Upper lobe of right lung (tissue), 1 donor: ENCODE results near the gene AK9. TPM values are rescaled to one million over a fixed set of nuclear protein-coding genes. Genes with fewer than 3 reads are reported as not detected.

Source experiments
- ATAC-seq: fragments of 200-7000 bp; cut with Tn5 transposase; one replicate; pipeline ENCODE4 v1.9.1; 2020; ENCODE audit warnings: mild to moderate bottlenecking, moderate library complexity
- DNase-seq: peaks from one replicate; pipeline ENCODE4 v3.0.0-alpha.2; 2020
- H3K27ac ChIP-seq: fragments of 200-600 bp; one replicate; pipeline ENCODE4 v1.8.0; 2022
- H3K27me3 ChIP-seq: fragments of 200-600 bp; one replicate; pipeline ENCODE4 v1.8.0; 2022; ENCODE audit warnings: mild to moderate bottlenecking
- H3K36me3 ChIP-seq: fragments of 200-600 bp; one replicate; pipeline ENCODE4 v1.8.0; 2022
- H3K4me1 ChIP-seq: fragments of 200-600 bp; one replicate; pipeline ENCODE4 v1.8.0; 2022
- H3K4me3 ChIP-seq: fragments of 200-600 bp; one replicate; pipeline ENCODE4 v1.8.0; 2022; ENCODE audit warnings: mild to moderate bottlenecking
- H3K9me3 ChIP-seq: fragments of 200-600 bp; one replicate; pipeline ENCODE4 v1.8.0; 2022
- CTCF ChIP-seq: fragments of 200-600 bp; IDR thresholded peaks from one replicate; pipeline ENCODE4 v1.8.0; 2022; ENCODE audit warnings: antibody characterized with exemption
- intact Hi-C: fragments of 100-400 bp; cut with DNase I; formaldehyde crosslinking; loops from one replicate; pipeline ENCODE4 v1.11.0; 2022
- total RNA-seq: library from RNA; stranded (reverse); fragmentation: NEBNext Ultra II Directional; extraction: Animal tissue kit (Norgen Biotek cat#: 25700); gene quantifications from one replicate; pipeline ENCODE4 v1.2.1, GENCODE V29; 2021
- donor health status: DM: no; HTN: yes; CAD: no; lungs with severe emphysema.

Gene AK9
- total RNA-seq, 1 donor from 2014 or later = 8.8 TPM

- H3K4me3 ChIP-seq = no peak overlapping the region
- H3K4me1 ChIP-seq = peaks cover 18% of the 10 kb centered on the region
- no peak for TF ChIP-seq CTCF
- peaks cover 8% of the 10 kb centered on the region for H3K36me3 ChIP-seq
- no peak for DNase-seq
- no peak for ATAC-seq
- no peak overlapping the region for H3K27ac ChIP-seq
- H3K9me3 ChIP-seq = no peaks in the 10 kb centered on the region
- H3K27me3 ChIP-seq = no peaks in the 10 kb centered on the region
- intact Hi-C loops = no loop called here
Observed at GRCh38 chr6:109485266-109485935, 205.6 kb downstream of the AK9 start.

- no peak for ATAC-seq
Observed at GRCh38 chr6:109484122-109484521, 206.9 kb downstream of the AK9 start.

GRCh38 chr6:109483735-109484057 is 207.3 kb downstream of the AK9 start:
- intact Hi-C loops = no loop called here
- no peaks in the 10 kb centered on the region for H3K27me3 ChIP-seq
- H3K27ac ChIP-seq = no peak overlapping the region
- ATAC-seq (no peak), DNase-seq (no peak)
- peaks cover 32% of the 10 kb centered on the region for H3K4me1 ChIP-seq
- H3K9me3 ChIP-seq = no peaks in the 10 kb centered on the region
- H3K36me3 ChIP-seq = peaks cover 16% of the 10 kb centered on the region
- H3K4me3 ChIP-seq = peak overlapping the region; percentile 52
- no peak for TF ChIP-seq CTCF

More at GRCh38 chr6:109484122-109484521, 206.9 kb downstream of the AK9 start:
- no peaks in the 10 kb centered on the region for H3K27me3 ChIP-seq
- no peak overlapping the region for H3K27ac ChIP-seq
- H3K4me1 ChIP-seq = peaks cover 29% of the 10 kb centered on the region
- H3K4me3 ChIP-seq = peak overlapping the region; percentile 52
- no peak for TF ChIP-seq CTCF
- H3K9me3 ChIP-seq = no peaks in the 10 kb centered on the region
- no peak for DNase-seq
- peaks cover 16% of the 10 kb centered on the region for H3K36me3 ChIP-seq
- intact Hi-C loops = no loop called here

- Histone ChIP-seq H3K27me3 (no peaks in the 10 kb centered on the region), H3K36me3 (peaks cover 18% of the 10 kb centered on the region), H3K9me3 (no peaks in the 10 kb centered on the region), H3K4me1 (peaks cover 35% of the 10 kb centered on the region), H3K27ac (peak within 1 kb of the TSS; percentile 89), H3K4me3 (peak within 1 kb of the TSS; percentile 98)
- ATAC-seq = peak; percentile 96
- intact Hi-C loops = no loop called here
- no peak for TF ChIP-seq CTCF
- peak; percentile 97 for DNase-seq
Observed at GRCh38 chr6:109482905-109483734, 207.9 kb downstream of the AK9 start, which contains the start of gene ZBTB24. TSS of gene ZBTB24 (minus strand) at chr6:109483219. CDS start at chr6:109482026, 1,193 bp downstream.

- intact Hi-C loops = no loop called here
- Histone ChIP-seq H3K27ac (no peak overlapping the region), H3K27me3 (no peaks in the 10 kb centered on the region), H3K9me3 (no peaks in the 10 kb centered on the region), H3K4me3 (no peak overlapping the region), H3K4me1 (peaks cover 42% of the 10 kb centered on the region), H3K36me3 (peaks cover 31% of the 10 kb centered on the region)
- no peak for TF ChIP-seq CTCF
- DNase-seq = no peak
- no peak for ATAC-seq
Observed at GRCh38 chr6:109480993-109481480, 210.0 kb downstream of the AK9 start.
